PC-9 (cell line): ENCODE results near the gene PDE10A. TPM values are rescaled to one million over a fixed set of nuclear protein-coding genes. Genes with fewer than 3 reads are reported as not detected.

Source experiments
- BruUV-seq: library from RNA; stranded (reverse); fragments of 400-500 nt; replicated peaks from 2 replicates; lab custom pipeline; 2021; lab: Mats Ljungman, UMichigan
- CTCF ChIA-PET: fragments of 300-600 bp; sonication (Branson Sonifier 250); formaldehyde crosslinking; loops from one replicate; lab custom pipeline; 2022; ENCODE audit warnings: antibody characterized with exemption; lab: Charles Lee
- POLR2A ChIA-PET: fragments of 300-600 bp; sonication (Branson Sonifier 250); formaldehyde crosslinking; loops from one replicate; lab custom pipeline; 2022; ENCODE audit warnings: antibody characterized with exemption; ENCODE audit not compliant: unreplicated experiment; lab: Charles Lee
- DNase-seq, 2 experiments: peaks; one replicate each; pipeline versions ENCODE4 v3.0.0 to v3.0.0-alpha.2; 2015 to 2022; ENCODE audit warnings: mixed read lengths in 1 of 2
- H2AFZ ChIP-seq: fragments of 200-600 bp; sonication (generic); 2 replicates; pipeline ENCODE4 v1.8.1; 2017; ENCODE audit warnings: antibody characterized with exemption
- H3F3A ChIP-seq: fragments of 200-600 bp; sonication (generic); 2 replicates; pipeline ENCODE4 v1.8.1; 2017; ENCODE audit warnings: antibody characterized with exemption, mild to moderate bottlenecking, low read depth; ENCODE audit not compliant: insufficient read depth
- H3K27ac ChIP-seq: fragments of 200-600 bp; sonication (generic); 2 replicates; pipeline ENCODE4 v1.6.1; 2016; ENCODE audit warnings: mixed run types
- H3K27me3 ChIP-seq: fragments of 200-600 bp; sonication (generic); 2 replicates; pipeline ENCODE4 v1.6.1; 2016; ENCODE audit warnings: low read depth, mixed run types; ENCODE audit not compliant: insufficient read depth
- H3K36me3 ChIP-seq: fragments of 200-600 bp; sonication (generic); 2 replicates; pipeline ENCODE4 v1.6.1; 2016; ENCODE audit warnings: low read depth, mixed run types
- H3K4me1 ChIP-seq: fragments of 200-600 bp; sonication (generic); replicated peaks from 2 replicates; pipeline ENCODE4 v1.6.1; 2016; ENCODE audit warnings: mixed run types; ENCODE audit not compliant: insufficient read depth
- H3K4me2 ChIP-seq: fragments of 200-600 bp; sonication (generic); 2 replicates; pipeline ENCODE4 v1.6.1; 2017; ENCODE audit warnings: mixed run types
- H3K4me3 ChIP-seq: fragments of 200-600 bp; sonication (generic); 2 replicates; pipeline ENCODE4 v1.6.1; 2016; ENCODE audit warnings: mixed run types
- H3K79me2 ChIP-seq: fragments of 200-600 bp; sonication (generic); 2 replicates; pipeline ENCODE4 v1.6.1; 2017; ENCODE audit warnings: low read depth, mixed run types
- H3K9me2 ChIP-seq: fragments of 200-600 bp; sonication (generic); 2 replicates; pipeline ENCODE4 v1.8.1; 2017; ENCODE audit warnings: mild to moderate bottlenecking; ENCODE audit not compliant: insufficient read depth
- H3K9me3 ChIP-seq: fragments of 200-600 bp; sonication (generic); 2 replicates; pipeline ENCODE4 v1.8.1; 2016; ENCODE audit warnings: low read depth; ENCODE audit not compliant: insufficient read depth
- H4K20me1 ChIP-seq: fragments of 200-600 bp; sonication (generic); 2 replicates; pipeline ENCODE4 v1.8.1; 2017; ENCODE audit not compliant: insufficient read depth
- EZH2 ChIP-seq: fragments of 200-600 bp; sonication (generic); IDR thresholded peaks from 2 replicates; pipeline ENCODE4 v1.8.0; 2017; ENCODE audit warnings: antibody characterized with exemption, low read depth
- intact Hi-C: fragments of 100-400 bp; cut with micrococcal nuclease; formaldehyde crosslinking; loops from one replicate; pipeline ENCODE4 v1.10.0; 2022; ENCODE audit not compliant: unreplicated experiment
- total RNA-seq: library from RNA; stranded (reverse); gene quantifications from 2 replicates; pipeline ENCODE4 v1.2.3, GENCODE V29; 2021
- TF ChIP-seq, protein P1 (sequence below): fragments of 200-600 bp; sonication (generic); conservative IDR thresholded peaks from 2 replicates; pipeline ENCODE4 v1.6.1; 2017; ENCODE audit warnings: mixed run types, antibody characterized with exemption, mild to moderate bottlenecking, moderate library complexity

Gene PDE10A
- total RNA-seq, 1 experiment from 2014 or later, result not detected

DNA sequence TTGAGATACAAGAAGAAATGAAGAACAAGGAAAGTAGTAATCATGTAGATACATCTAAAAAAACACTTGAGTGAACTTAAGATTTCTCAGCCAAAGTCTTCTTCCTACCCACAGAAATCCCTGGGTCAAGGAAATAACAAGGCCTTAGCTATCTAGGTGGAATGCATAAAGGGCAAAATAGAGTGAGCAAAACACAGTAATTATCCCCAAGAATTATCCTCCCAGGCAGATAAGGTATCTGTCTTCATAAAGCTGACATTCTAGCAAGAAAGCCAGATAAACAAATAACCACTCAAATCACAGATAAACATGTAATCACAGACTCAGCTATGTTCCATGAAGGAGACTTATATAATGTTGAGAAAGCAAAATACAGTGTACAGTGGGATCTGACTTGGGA, 216.7 kb downstream of the PDE10A start:
- no peaks in the 10 kb centered on the region for H3K36me3 ChIP-seq
- no peaks in the 10 kb centered on the region for H3K4me1 ChIP-seq
- H3F3A ChIP-seq, result no peaks in the 10 kb centered on the region
- H3K9me2 ChIP-seq, result 0 out of 2 replicates have a peak, but pooled peaks cover 3% of the 10 kb centered on the region
- intact Hi-C loops, result no loop called here
- POLR2A ChIA-PET, result no interaction called here
- no peak for TF ChIP-seq EZH2
- TF ChIP-seq, protein P1, sequence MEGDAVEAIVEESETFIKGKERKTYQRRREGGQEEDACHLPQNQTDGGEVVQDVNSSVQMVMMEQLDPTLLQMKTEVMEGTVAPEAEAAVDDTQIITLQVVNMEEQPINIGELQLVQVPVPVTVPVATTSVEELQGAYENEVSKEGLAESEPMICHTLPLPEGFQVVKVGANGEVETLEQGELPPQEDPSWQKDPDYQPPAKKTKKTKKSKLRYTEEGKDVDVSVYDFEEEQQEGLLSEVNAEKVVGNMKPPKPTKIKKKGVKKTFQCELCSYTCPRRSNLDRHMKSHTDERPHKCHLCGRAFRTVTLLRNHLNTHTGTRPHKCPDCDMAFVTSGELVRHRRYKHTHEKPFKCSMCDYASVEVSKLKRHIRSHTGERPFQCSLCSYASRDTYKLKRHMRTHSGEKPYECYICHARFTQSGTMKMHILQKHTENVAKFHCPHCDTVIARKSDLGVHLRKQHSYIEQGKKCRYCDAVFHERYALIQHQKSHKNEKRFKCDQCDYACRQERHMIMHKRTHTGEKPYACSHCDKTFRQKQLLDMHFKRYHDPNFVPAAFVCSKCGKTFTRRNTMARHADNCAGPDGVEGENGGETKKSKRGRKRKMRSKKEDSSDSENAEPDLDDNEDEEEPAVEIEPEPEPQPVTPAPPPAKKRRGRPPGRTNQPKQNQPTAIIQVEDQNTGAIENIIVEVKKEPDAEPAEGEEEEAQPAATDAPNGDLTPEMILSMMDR, result no peak
- H4K20me1 ChIP-seq, result no peaks in the 10 kb centered on the region
- no peaks in the 10 kb centered on the region for H3K79me2 ChIP-seq
- H3K9me3 ChIP-seq, result no peaks in the 10 kb centered on the region
- H3K27me3 ChIP-seq, result no peaks in the 10 kb centered on the region
- no peak overlapping the region for H2AFZ ChIP-seq
- BruUV-seq, result no TSS peak
- H3K27ac ChIP-seq, result no peak overlapping the region
- no peak overlapping the region for H3K4me2 ChIP-seq
- H3K4me3 ChIP-seq, result no peak overlapping the region
- CTCF ChIA-PET, result no interaction called here
- DNase-seq, result no peak

DNA sequence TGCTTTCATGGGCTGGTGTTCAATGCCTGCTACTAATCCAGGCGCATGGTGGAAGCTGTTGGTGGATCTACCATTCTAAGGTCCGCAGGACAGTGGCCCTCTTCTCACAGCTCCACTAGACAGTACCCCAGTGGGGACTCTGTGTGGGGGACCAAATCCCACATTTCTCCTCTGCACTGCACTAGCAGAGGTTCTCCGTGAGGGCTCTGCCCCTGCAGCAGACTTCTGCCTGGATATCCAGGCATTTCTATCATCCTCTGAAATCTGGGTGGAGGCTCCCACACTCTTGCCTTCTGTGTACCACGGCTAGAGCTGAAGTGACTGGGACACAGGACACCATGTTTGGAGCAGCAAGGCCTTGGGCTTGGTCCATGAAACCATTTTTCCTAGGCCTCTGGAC, 219.6 kb downstream of the PDE10A start:
- CTCF ChIA-PET, result no interaction called here
- Histone ChIP-seq H3K9me2 (no peaks in the 10 kb centered on the region), H3K79me2 (no peaks in the 10 kb centered on the region), H4K20me1 (no peaks in the 10 kb centered on the region), H3K36me3 (no peaks in the 10 kb centered on the region), H3K27me3 (no peaks in the 10 kb centered on the region), H3K4me3 (no peak overlapping the region), H3K4me2 (no peak overlapping the region), H3K27ac (no peak overlapping the region), H2AFZ (no peak overlapping the region), H3K9me3 (no peaks in the 10 kb centered on the region), H3K4me1 (0 out of 2 replicates have a peak, but pooled peaks cover 4% of the 10 kb centered on the region), H3F3A (no peaks in the 10 kb centered on the region)
- intact Hi-C loops, result no loop called here
- BruUV-seq, result no TSS peak
- POLR2A ChIA-PET, result no interaction called here
- TF ChIP-seq, protein P1, result no peak
- TF ChIP-seq EZH2, result no peak
- DNase-seq, result no peak

GRCh38 chr6:165441181-165441580, 221.9 kb downstream of the PDE10A start:
- H3K4me3 ChIP-seq, result no peak overlapping the region
- TF ChIP-seq EZH2, result no peak
- TF ChIP-seq, protein P1, result no peak
- no peak overlapping the region for H2AFZ ChIP-seq
- 0 out of 2 replicates have a peak, but pooled peaks cover 4% of the 10 kb centered on the region for H3K4me1 ChIP-seq
- H4K20me1 ChIP-seq, result no peaks in the 10 kb centered on the region
- H3K79me2 ChIP-seq, result no peaks in the 10 kb centered on the region
- no peaks in the 10 kb centered on the region for H3K9me2 ChIP-seq
- intact Hi-C loops, result loop anchor here (2.0 kb wide), 1 partner anchor 666 kb away; no protein-coding TSS in a partner anchor
- ChIA-PET CTCF (no interaction called here), POLR2A (no interaction called here)
- no peak for DNase-seq
- no peaks in the 10 kb centered on the region for H3K9me3 ChIP-seq
- H3K27ac ChIP-seq, result no peak overlapping the region
- no peak overlapping the region for H3K4me2 ChIP-seq
- no peaks in the 10 kb centered on the region for H3K27me3 ChIP-seq
- BruUV-seq, result no TSS peak
- H3K36me3 ChIP-seq, result no peaks in the 10 kb centered on the region
- no peaks in the 10 kb centered on the region for H3F3A ChIP-seq
